ENCODE results near the gene WDR64.

DNA sequence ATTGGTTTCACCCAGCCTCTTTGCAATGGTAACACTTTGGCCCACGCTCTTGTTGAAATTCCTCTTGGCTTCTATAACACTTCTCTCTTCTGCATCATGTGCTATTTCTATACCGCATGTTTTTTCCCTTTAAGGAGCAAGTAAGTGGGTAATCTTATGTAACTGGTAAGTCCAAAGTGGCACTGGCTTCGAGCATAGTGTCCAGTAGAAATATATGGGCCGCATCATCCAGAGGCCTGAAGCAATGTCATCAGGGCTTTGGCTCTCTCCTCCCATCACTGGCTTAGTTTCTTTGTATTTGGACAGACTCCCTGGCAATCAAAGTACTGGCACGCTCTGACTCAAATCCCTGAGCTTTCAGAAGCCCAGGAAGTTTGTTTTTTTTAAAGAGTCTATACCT is 29.4 kb upstream of the WDR64 start:
- TF ChIP-seq, protein P1, sequence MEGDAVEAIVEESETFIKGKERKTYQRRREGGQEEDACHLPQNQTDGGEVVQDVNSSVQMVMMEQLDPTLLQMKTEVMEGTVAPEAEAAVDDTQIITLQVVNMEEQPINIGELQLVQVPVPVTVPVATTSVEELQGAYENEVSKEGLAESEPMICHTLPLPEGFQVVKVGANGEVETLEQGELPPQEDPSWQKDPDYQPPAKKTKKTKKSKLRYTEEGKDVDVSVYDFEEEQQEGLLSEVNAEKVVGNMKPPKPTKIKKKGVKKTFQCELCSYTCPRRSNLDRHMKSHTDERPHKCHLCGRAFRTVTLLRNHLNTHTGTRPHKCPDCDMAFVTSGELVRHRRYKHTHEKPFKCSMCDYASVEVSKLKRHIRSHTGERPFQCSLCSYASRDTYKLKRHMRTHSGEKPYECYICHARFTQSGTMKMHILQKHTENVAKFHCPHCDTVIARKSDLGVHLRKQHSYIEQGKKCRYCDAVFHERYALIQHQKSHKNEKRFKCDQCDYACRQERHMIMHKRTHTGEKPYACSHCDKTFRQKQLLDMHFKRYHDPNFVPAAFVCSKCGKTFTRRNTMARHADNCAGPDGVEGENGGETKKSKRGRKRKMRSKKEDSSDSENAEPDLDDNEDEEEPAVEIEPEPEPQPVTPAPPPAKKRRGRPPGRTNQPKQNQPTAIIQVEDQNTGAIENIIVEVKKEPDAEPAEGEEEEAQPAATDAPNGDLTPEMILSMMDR (optimal IDR thresholded peaks at IDR 0.05 in 1 of 3, IDR thresholded peaks at IDR 0.05 in 1 of 3, conservative IDR thresholded peaks at IDR 0.05 in 1 of 3; ENCODE audit: extremely low read depth in 1 of 3, insufficient read depth in 2 of 3, low read length in 3 of 3): no peak
- no peak for TF ChIP-seq EZH2 (IDR thresholded peaks at IDR 0.05; ENCODE audit: low read length)
